GM12875 (cell line): ENCODE data around the gene KCTD18.

Experiments
- H3K4me3 ChIP-seq: one replicate; pipeline ENCODE4 v1.5.1; 2011; ENCODE audit warnings: low read depth, low read length, control low read depth
- CTCF ChIP-seq: IDR thresholded peaks from 2 replicates; pipeline ENCODE4 v1.5.1; 2011; ENCODE audit warnings: low read depth, mild to moderate bottlenecking, control low read depth, inconsistent platforms, low read length, moderate library complexity, borderline replicate concordance; ENCODE audit not compliant: insufficient read depth

The KCTD18 gene

GRCh38 chr2:200445284-200445683 lies 64.6 kb downstream of the KCTD18 start:
- no peak for TF ChIP-seq CTCF
- H3K4me3 ChIP-seq = no peak overlapping the region

- TF ChIP-seq CTCF = no peak
- no peak overlapping the region for H3K4me3 ChIP-seq
These were observed 65.3 kb downstream of the KCTD18 start for GRCh38 chr2:200444530-200444929.

- H3K4me3 ChIP-seq = no peak overlapping the region
- no peak for TF ChIP-seq CTCF
These were observed 66.0 kb downstream of the KCTD18 start for GRCh38 chr2:200443916-200444315.

GRCh38 chr2:200443376-200443775 lies 66.5 kb downstream of the KCTD18 start:
- TF ChIP-seq CTCF = no peak
- H3K4me3 ChIP-seq = no peak overlapping the region

GRCh38 chr2:200442471-200442870 lies 67.4 kb downstream of the KCTD18 start:
- no peak for TF ChIP-seq CTCF
- no peak overlapping the region for H3K4me3 ChIP-seq

- TF ChIP-seq CTCF = no peak
- H3K4me3 ChIP-seq = no peak overlapping the region
These were observed 69.9 kb downstream of the KCTD18 start for GRCh38 chr2:200439981-200440380.
